HepG2 (cell line): ENCODE data around the gene CCDC170. TPM values are rescaled to one million over a fixed set of nuclear protein-coding genes. Genes with fewer than 3 reads are reported as not detected.
A peak's percentile ranks its signal among the peaks of the same experiment; 100 is the strongest.

Experiments used
- AKAP8 ChIP-seq: sonication (generic); formaldehyde crosslinking; IDR thresholded peaks from 2 replicates; pipeline ENCODE4 v1.5.1; 2020; ENCODE audit warnings: mild to moderate bottlenecking, missing genetic modification reagents
- CENPT ChIP-seq: sonication (generic); formaldehyde crosslinking; IDR thresholded peaks from 2 replicates; pipeline ENCODE4 v1.8.0; 2022; ENCODE audit warnings: low read depth, mild to moderate bottlenecking, moderate library complexity, missing genetic modification reagents
- ELF1 ChIP-seq: sonication (generic); formaldehyde crosslinking; IDR thresholded peaks from 2 replicates; pipeline ENCODE4 v1.4.0; 2020; ENCODE audit warnings: missing genetic modification reagents
- FOXA1 ChIP-seq, 2 experiments: fragments of 450-650 bp in 1 of 2; sonication (generic) in 1 of 2; formaldehyde crosslinking in 1 of 2; IDR thresholded peaks; 2 replicates each; pipeline versions ENCODE4 v1.4.0 to v1.6.1; 2016 to 2020; ENCODE audit warnings: missing genetic modification reagents in 1 of 2
- KLF13 ChIP-seq: sonication (generic); formaldehyde crosslinking; IDR thresholded peaks from 2 replicates; pipeline ENCODE4 v1.4.0; 2020; ENCODE audit warnings: mild to moderate bottlenecking, missing genetic modification reagents
- MBNL3 ChIP-seq: fragments of 250-450 bp; sonication (Bioruptor Pico); conservative IDR thresholded peaks from 2 replicates; pipeline ENCODE4 v1.8.0; 2022; ENCODE audit warnings: mild to moderate bottlenecking, inconsistent platforms
- MEF2D ChIP-seq: sonication (generic); formaldehyde crosslinking; IDR thresholded peaks from 2 replicates; pipeline ENCODE4 v1.5.1; 2020; ENCODE audit warnings: mild to moderate bottlenecking, missing genetic modification reagents
- RBM39 ChIP-seq: fragments of 200-400 bp; formaldehyde crosslinking; IDR thresholded peaks from one replicate; pipeline ENCODE4 v1.6.1; 2018; ENCODE audit warnings: antibody characterized with exemption, mild to moderate bottlenecking, low read depth, low read length; ENCODE audit not compliant: poor library complexity, severe bottlenecking
- RCOR2 ChIP-seq: IDR thresholded peaks from 2 replicates; pipeline ENCODE4 v1.6.1; 2016; ENCODE audit warnings: missing biosample characterization, missing genetic modification reagents
- SAFB2 ChIP-seq: sonication (generic); formaldehyde crosslinking; IDR thresholded peaks from 2 replicates; pipeline ENCODE4 v1.5.1; 2020; ENCODE audit warnings: missing genetic modification reagents, low read depth, mild to moderate bottlenecking, borderline replicate concordance
- SKI ChIP-seq: fragments of 450-650 bp; IDR thresholded peaks from one replicate; pipeline ENCODE4 v1.6.1; 2018; ENCODE audit warnings: mild to moderate bottlenecking; ENCODE audit not compliant: partially characterized antibody
- SKIL ChIP-seq: sonication (generic); formaldehyde crosslinking; IDR thresholded peaks from 2 replicates; pipeline ENCODE4 v1.8.0; 2022; ENCODE audit warnings: missing genetic modification reagents, mild to moderate bottlenecking, moderate library complexity, borderline replicate concordance
- TARDBP ChIP-seq: sonication (generic); formaldehyde crosslinking; IDR thresholded peaks from 2 replicates; pipeline ENCODE4 v1.8.0; 2022; ENCODE audit warnings: mild to moderate bottlenecking, missing genetic modification reagents
- TIGD3 ChIP-seq: sonication (generic); formaldehyde crosslinking; IDR thresholded peaks from 2 replicates; pipeline ENCODE4 v1.5.1; 2020; ENCODE audit warnings: mild to moderate bottlenecking, missing genetic modification reagents, borderline replicate concordance
- ZNF605 ChIP-seq: sonication (generic); formaldehyde crosslinking; IDR thresholded peaks from 2 replicates; pipeline ENCODE4 v1.8.0; 2022; ENCODE audit warnings: mild to moderate bottlenecking, missing genetic modification reagents
- polyA plus RNA-seq, 8 experiments: library from polyadenylated mRNA; depleted of rRNA in 3 of 8; stranded (reverse) in 7 of 8; unstranded in 1 of 8; fragments of >200 nt; fragmentation: Illumina TruSeq in 4 of 8; extraction: Trizol in 4 of 8; gene quantifications; 2 replicates each; pipeline versions ENCODE4 v1.2.1 to v1.2.3, GENCODE V29; 2011 to 2016; ENCODE audit warnings: low read depth in 4 of 8, missing spikeins in 1 of 8, mixed read lengths in 1 of 8; ENCODE audit not compliant: insufficient read depth in 1 of 8
- total RNA-seq, 5 experiments: library from RNA; depleted of rRNA; stranded (reverse); fragments of >200 nt; fragmentation: Illumina TruSeq; extraction: Trizol; gene quantifications; 2 replicates each; pipeline ENCODE4 v1.2.3, GENCODE V29; 2016; ENCODE audit warnings: low read depth in 1 of 5
- TF ChIP-seq, protein P1 (sequence below): sonication (generic); formaldehyde crosslinking; IDR thresholded peaks from 2 replicates; pipeline ENCODE4 v1.5.0; 2020; ENCODE audit warnings: mild to moderate bottlenecking, missing genetic modification reagents, borderline replicate concordance

Gene CCDC170
- total and polyA plus RNA-seq, 2 of the 13 experiments (the other 11 are each of a cell fraction or from before 2014, with no cell fraction given) = 0.90 to 5.1 TPM

DNA sequence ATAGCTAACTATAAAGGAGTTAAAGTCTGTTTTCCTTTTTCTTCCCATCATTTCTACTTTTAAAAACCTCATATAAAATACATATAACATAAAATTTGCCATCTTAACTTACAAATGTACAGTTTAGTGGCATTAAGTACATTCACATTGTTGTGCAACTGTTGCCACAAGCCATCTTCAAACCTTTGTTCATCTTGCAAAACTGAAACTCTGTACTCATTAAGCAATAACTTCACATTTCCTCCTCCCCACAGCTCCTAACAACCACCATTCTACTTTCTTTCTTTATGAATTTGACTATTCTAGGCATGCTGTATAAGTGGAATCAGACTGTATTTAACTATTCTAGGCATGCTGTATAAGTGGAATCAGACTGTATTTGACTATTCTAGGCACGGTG is 4.5 kb downstream of the CCDC170 start (continued):
- TF ChIP-seq, protein P1, sequence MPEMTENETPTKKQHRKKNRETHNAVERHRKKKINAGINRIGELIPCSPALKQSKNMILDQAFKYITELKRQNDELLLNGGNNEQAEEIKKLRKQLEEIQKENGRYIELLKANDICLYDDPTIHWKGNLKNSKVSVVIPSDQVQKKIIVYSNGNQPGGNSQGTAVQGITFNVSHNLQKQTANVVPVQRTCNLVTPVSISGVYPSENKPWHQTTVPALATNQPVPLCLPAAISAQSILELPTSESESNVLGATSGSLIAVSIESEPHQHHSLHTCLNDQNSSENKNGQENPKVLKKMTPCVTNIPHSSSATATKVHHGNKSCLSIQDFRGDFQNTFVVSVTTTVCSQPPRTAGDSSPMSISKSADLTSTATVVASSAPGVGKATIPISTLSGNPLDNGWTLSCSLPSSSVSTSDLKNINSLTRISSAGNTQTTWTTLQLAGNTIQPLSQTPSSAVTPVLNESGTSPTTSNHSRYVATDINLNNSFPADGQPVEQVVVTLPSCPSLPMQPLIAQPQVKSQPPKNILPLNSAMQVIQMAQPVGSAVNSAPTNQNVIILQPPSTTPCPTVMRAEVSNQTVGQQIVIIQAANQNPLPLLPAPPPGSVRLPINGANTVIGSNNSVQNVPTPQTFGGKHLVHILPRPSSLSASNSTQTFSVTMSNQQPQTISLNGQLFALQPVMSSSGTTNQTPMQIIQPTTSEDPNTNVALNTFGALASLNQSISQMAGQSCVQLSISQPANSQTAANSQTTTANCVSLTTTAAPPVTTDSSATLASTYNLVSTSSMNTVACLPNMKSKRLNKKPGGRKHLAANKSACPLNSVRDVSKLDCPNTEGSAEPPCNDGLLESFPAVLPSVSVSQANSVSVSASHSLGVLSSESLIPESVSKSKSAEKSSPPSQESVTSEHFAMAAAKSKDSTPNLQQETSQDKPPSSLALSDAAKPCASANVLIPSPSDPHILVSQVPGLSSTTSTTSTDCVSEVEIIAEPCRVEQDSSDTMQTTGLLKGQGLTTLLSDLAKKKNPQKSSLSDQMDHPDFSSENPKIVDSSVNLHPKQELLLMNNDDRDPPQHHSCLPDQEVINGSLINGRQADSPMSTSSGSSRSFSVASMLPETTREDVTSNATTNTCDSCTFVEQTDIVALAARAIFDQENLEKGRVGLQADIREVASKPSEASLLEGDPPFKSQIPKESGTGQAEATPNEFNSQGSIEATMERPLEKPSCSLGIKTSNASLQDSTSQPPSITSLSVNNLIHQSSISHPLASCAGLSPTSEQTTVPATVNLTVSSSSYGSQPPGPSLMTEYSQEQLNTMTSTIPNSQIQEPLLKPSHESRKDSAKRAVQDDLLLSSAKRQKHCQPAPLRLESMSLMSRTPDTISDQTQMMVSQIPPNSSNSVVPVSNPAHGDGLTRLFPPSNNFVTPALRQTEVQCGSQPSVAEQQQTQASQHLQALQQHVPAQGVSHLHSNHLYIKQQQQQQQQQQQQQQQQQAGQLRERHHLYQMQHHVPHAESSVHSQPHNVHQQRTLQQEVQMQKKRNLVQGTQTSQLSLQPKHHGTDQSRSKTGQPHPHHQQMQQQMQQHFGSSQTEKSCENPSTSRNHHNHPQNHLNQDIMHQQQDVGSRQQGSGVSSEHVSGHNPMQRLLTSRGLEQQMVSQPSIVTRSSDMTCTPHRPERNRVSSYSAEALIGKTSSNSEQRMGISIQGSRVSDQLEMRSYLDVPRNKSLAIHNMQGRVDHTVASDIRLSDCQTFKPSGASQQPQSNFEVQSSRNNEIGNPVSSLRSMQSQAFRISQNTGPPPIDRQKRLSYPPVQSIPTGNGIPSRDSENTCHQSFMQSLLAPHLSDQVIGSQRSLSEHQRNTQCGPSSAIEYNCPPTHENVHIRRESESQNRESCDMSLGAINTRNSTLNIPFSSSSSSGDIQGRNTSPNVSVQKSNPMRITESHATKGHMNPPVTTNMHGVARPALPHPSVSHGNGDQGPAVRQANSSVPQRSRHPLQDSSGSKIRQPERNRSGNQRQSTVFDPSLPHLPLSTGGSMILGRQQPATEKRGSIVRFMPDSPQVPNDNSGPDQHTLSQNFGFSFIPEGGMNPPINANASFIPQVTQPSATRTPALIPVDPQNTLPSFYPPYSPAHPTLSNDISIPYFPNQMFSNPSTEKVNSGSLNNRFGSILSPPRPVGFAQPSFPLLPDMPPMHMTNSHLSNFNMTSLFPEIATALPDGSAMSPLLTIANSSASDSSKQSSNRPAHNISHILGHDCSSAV (CRISPR knock-in tag) = no peak
- TF ChIP-seq TARDBP (no peak), ZNF605 (CRISPR knock-in tag) (no peak), MEF2D (CRISPR knock-in tag) (no peak), AKAP8 (no peak), CENPT (CRISPR knock-in tag) (no peak), FOXA1 (IDR thresholded peaks at IDR 0.05) (no peak), FOXA1 (CRISPR knock-in tag; IDR thresholded peaks at IDR 0.05) (peak; percentile 69), KLF13 (CRISPR knock-in tag) (no peak), SAFB2 (no peak), MBNL3 (CRISPR knock-in tag) (no peak), RBM39 (no peak), SKI (no peak), TIGD3 (CRISPR knock-in tag) (no peak), RCOR2 (CRISPR knock-in tag) (peak; percentile 46; the same call in 1 of the 2 replicates), ELF1 (CRISPR knock-in tag) (no peak), SKIL (CRISPR knock-in tag) (no peak)
